OCI-LY1 (cell line): ENCODE data around the gene RPL27A.
"Not testable (repeated sequence)": the region's sequence is repeated elsewhere in the genome, so short reads cannot be mapped to it uniquely, and the experiment has no call there.

Source experiments
- H2AFZ ChIP-seq: fragments of 200-600 bp; sonication (generic), shearing (Covaris generic); 2 replicates; pipeline ENCODE4 v1.6.0; 2014; ENCODE audit warnings: antibody characterized with exemption, mild to moderate bottlenecking, low read length
- H3F3A ChIP-seq: fragments of 200-600 bp; sonication (generic), shearing (Covaris generic); 2 replicates; pipeline ENCODE4 v1.6.0; 2014; ENCODE audit warnings: mild to moderate bottlenecking, antibody characterized with exemption, low read length, moderate library complexity; ENCODE audit not compliant: insufficient read depth
- H3K27ac ChIP-seq: fragments of 200-600 bp; sonication (generic); 2 replicates; pipeline ENCODE4 v1.5.1; 2014; ENCODE audit warnings: low read length, mixed run types, mild to moderate bottlenecking, low read depth; ENCODE audit not compliant: poor library complexity, severe bottlenecking
- H3K27me3 ChIP-seq: fragments of 200-600 bp; sonication (generic); 2 replicates; pipeline ENCODE4 v1.6.0; 2014; ENCODE audit warnings: antibody characterized with exemption, mild to moderate bottlenecking, low read length, moderate library complexity; ENCODE audit not compliant: insufficient read depth
- H3K36me3 ChIP-seq: fragments of 200-600 bp; sonication (generic); 2 replicates; pipeline ENCODE4 v1.6.1; 2014; ENCODE audit warnings: mild to moderate bottlenecking, antibody characterized with exemption, low read length, moderate library complexity, mixed read lengths; ENCODE audit not compliant: insufficient read depth
- H3K4me1 ChIP-seq: fragments of 200-600 bp; sonication (generic); 2 replicates; pipeline ENCODE4 v1.5.1; 2014; ENCODE audit warnings: mild to moderate bottlenecking, low read length, moderate library complexity; ENCODE audit not compliant: insufficient read depth, severe bottlenecking
- H3K4me2 ChIP-seq: fragments of 200-600 bp; sonication (generic), shearing (Covaris generic); 2 replicates; pipeline ENCODE4 v1.6.1; 2014; ENCODE audit warnings: low read length
- H3K4me3 ChIP-seq: fragments of 200-600 bp; sonication (generic); 2 replicates; pipeline ENCODE4 v1.5.1; 2014; ENCODE audit warnings: low read length, low read depth, mild to moderate bottlenecking, mixed read lengths; ENCODE audit not compliant: poor library complexity, severe bottlenecking
- H3K79me2 ChIP-seq: fragments of 200-600 bp; shearing (Covaris generic); 2 replicates; pipeline ENCODE4 v1.6.1; 2016; ENCODE audit warnings: mixed run types, low read length, mixed read lengths; ENCODE audit not compliant: insufficient read depth
- H3K9ac ChIP-seq: fragments of 200-600 bp; sonication (generic), shearing (Covaris generic); 2 replicates; pipeline ENCODE4 v1.6.1; 2014; ENCODE audit warnings: mild to moderate bottlenecking, low read length, mixed read lengths
- H3K9me2 ChIP-seq: fragments of 200-600 bp; sonication (generic), shearing (Covaris generic); 2 replicates; pipeline ENCODE4 v1.6.1; 2014; ENCODE audit warnings: low read depth, mild to moderate bottlenecking, low read length, mixed read lengths
- H3K9me3 ChIP-seq: fragments of 200-600 bp; shearing (Covaris generic); 2 replicates; pipeline ENCODE4 v1.6.1; 2014; ENCODE audit warnings: low read length, mixed read lengths
- H4K20me1 ChIP-seq: fragments of 200-600 bp; sonication (generic), shearing (Covaris generic); 2 replicates; pipeline ENCODE4 v1.6.0; 2016; ENCODE audit warnings: mild to moderate bottlenecking, low read length; ENCODE audit not compliant: insufficient read depth
- EZH2 ChIP-seq: fragments of 200-600 bp; sonication (generic), shearing (Covaris generic); IDR thresholded peaks from 2 replicates; pipeline ENCODE4 v1.8.0; 2017; ENCODE audit warnings: borderline replicate concordance, mixed run types, mild to moderate bottlenecking, antibody characterized with exemption, low read length, moderate library complexity, mixed read lengths
- TF ChIP-seq, protein P1 (sequence below): fragments of 200-600 bp; sonication (generic), shearing (Covaris generic); IDR thresholded peaks from 2 replicates; pipeline ENCODE4 v1.5.1; 2017; ENCODE audit warnings: mild to moderate bottlenecking, antibody characterized with exemption, low read length, moderate library complexity, mixed read lengths

The RPL27A gene

DNA sequence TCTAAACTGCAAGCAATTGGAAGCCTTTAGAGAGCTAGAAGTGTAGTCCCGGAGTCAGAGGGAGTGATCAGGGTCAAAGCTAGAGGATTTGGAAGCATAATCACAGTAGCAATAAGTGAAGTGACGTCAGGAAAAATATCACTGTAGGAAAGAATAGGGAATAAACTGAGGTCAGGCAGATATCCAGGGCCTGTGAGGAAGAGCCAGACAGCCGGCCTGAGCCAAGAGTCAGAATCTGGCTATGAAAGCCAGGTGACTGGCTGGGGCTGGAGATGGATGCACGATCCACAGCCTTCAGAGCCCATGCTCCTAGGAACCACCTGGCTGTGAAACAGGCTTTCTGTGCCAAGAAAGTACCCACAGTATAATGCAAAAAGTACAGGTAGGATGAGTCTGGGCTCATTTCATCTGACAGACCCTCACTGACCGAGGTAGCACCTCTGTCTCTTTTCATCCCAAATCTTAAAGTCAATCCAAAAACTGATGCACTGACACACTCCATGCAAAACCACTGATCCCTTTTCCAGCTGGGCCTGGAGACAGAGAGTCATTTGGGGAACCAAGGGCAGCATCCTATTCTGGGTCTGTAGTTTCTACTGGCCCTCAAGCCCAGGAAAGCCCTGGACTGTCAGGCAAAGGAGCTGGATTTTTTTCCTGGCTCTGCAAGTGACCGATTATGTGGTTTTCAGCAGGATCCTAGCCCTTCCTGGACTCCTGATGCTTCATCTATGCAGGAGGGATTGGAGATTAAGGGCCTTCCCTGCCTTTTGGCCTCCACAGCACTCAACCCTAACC is 21.4 kb upstream of the RPL27A start:
- no peaks in the 10 kb centered on the region for H4K20me1 ChIP-seq
- H3K27ac ChIP-seq, result no peak overlapping the region
- no peaks in the 10 kb centered on the region for H3K9me2 ChIP-seq
- no peaks in the 10 kb centered on the region for H3K36me3 ChIP-seq
- H3K4me2 ChIP-seq, result no peak overlapping the region
- H3K79me2 ChIP-seq, result no peaks in the 10 kb centered on the region
- no peaks in the 10 kb centered on the region for H3K4me1 ChIP-seq
- TF ChIP-seq EZH2, result no peak
- H3K9me3 ChIP-seq, result no peaks in the 10 kb centered on the region
- H3K4me3 ChIP-seq, result no peak overlapping the region
- no peak overlapping the region for H3K9ac ChIP-seq
- H3F3A ChIP-seq, result no peaks in the 10 kb centered on the region
- no peaks in the 10 kb centered on the region for H3K27me3 ChIP-seq
- no peak overlapping the region for H2AFZ ChIP-seq

DNA sequence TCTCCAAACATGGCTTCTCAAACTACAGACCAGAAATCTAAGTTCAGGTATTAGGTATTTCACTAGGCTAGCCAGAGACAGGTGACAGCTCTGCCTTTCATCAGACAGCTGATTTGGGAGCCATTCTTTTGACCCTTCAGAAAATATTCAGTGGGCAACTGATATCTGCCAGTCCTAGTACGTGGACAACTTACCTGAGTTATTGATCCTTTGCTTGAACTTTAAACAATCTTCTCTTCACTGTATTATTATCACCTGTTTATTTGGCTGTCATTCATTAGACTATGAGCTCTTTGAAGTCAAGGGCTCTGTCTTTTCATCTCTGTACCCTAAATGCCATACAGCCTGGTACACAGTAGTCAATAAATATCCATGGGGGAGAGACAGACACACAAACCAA is 17.4 kb upstream of the RPL27A start:
- Histone ChIP-seq H3K4me3 (no peak overlapping the region), H3K27me3 (no peaks in the 10 kb centered on the region), H3K9me2 (no peaks in the 10 kb centered on the region), H3K27ac (no peak overlapping the region), H3K9me3 (no peaks in the 10 kb centered on the region), H2AFZ (no peak overlapping the region), H3K9ac (no peak overlapping the region), H3F3A (no peaks in the 10 kb centered on the region), H3K79me2 (no peaks in the 10 kb centered on the region), H3K4me1 (no peaks in the 10 kb centered on the region), H4K20me1 (no peaks in the 10 kb centered on the region), H3K4me2 (no peak overlapping the region), H3K36me3 (peaks cover 13% of the 10 kb centered on the region)
- TF ChIP-seq, protein P1, sequence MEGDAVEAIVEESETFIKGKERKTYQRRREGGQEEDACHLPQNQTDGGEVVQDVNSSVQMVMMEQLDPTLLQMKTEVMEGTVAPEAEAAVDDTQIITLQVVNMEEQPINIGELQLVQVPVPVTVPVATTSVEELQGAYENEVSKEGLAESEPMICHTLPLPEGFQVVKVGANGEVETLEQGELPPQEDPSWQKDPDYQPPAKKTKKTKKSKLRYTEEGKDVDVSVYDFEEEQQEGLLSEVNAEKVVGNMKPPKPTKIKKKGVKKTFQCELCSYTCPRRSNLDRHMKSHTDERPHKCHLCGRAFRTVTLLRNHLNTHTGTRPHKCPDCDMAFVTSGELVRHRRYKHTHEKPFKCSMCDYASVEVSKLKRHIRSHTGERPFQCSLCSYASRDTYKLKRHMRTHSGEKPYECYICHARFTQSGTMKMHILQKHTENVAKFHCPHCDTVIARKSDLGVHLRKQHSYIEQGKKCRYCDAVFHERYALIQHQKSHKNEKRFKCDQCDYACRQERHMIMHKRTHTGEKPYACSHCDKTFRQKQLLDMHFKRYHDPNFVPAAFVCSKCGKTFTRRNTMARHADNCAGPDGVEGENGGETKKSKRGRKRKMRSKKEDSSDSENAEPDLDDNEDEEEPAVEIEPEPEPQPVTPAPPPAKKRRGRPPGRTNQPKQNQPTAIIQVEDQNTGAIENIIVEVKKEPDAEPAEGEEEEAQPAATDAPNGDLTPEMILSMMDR, result no peak
- TF ChIP-seq EZH2, result no peak

DNA sequence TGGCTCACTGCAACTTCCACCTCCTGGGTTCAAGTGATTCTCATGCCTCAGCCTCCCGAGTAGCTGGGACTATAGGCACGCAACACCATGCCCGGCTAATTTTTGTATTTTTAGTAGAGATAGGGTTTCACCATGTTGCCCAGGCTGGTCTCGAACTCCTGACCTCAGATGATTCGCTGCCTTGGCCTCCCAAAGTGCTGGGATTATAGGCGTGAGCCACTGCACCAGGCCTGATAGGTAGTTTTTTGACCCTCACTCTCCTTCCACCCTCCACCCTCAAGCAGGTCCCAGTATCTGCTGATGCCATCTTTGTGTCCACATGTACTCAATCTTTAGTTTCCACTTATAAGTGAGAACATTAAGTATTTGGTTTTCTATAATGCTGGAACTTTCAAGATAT is 12.5 kb upstream of the RPL27A start:
- not testable (repeated sequence) for H3K27me3 ChIP-seq, H3K4me2 ChIP-seq, H4K20me1 ChIP-seq

DNA sequence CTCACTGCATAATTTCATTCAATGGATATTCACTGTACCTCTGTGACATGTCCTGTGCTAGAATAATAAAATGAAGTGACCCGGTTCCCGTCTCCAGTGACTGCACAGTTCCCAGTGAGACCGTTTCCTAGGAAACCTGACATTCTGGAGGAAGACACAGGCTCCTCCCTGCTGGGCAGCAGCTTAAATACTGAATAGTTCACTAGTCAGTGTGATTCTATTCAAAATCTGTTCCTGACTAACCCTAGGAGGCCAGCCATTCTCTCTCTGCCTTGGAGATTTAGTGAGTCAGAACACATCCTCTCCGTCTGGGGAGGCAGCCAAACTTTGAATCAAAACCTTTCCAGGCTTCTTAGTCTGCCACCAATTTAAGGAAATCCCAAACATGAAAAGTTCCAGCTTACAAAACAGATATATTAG is 11.4 kb upstream of the RPL27A start:
- H3K27ac ChIP-seq, result no peak overlapping the region
- H4K20me1 ChIP-seq, result no peaks in the 10 kb centered on the region
- H3K27me3 ChIP-seq, result no peaks in the 10 kb centered on the region
- H3K79me2 ChIP-seq, result no peaks in the 10 kb centered on the region
- no peaks in the 10 kb centered on the region for H3K9me3 ChIP-seq
- no peaks in the 10 kb centered on the region for H3F3A ChIP-seq
- no peaks in the 10 kb centered on the region for H3K9me2 ChIP-seq
- no peaks in the 10 kb centered on the region for H3K4me1 ChIP-seq
- H3K4me3 ChIP-seq, result no peak overlapping the region
- H3K36me3 ChIP-seq, result peaks cover 34% of the 10 kb centered on the region
- no peak for TF ChIP-seq EZH2
- TF ChIP-seq, protein P1, result no peak
- no peak overlapping the region for H3K9ac ChIP-seq
- no peak overlapping the region for H3K4me2 ChIP-seq
- H2AFZ ChIP-seq, result no peak overlapping the region

More for the DNA sequence above, 12.5 kb upstream of the RPL27A start:
- H3K36me3 ChIP-seq, result peaks cover 30% of the 10 kb centered on the region
- not testable (repeated sequence) for H3F3A ChIP-seq, H2AFZ ChIP-seq, H3K4me1 ChIP-seq, H3K9me2 ChIP-seq, H3K4me3 ChIP-seq, H3K79me2 ChIP-seq, H3K27ac ChIP-seq, H3K9me3 ChIP-seq, H3K9ac ChIP-seq
